Loucy (cell line): Measurements from ENCODE around the gene DNAJB6.
A peak's percentile ranks its signal among the peaks of the same experiment; 100 is the strongest.

Experiments used
- H2AFZ ChIP-seq: fragments of 200-600 bp; sonication (generic); 2 replicates; pipeline ENCODE4 v1.6.0; 2016; ENCODE audit warnings: antibody characterized with exemption, mild to moderate bottlenecking, low read length, moderate library complexity
- H3F3A ChIP-seq: fragments of 200-600 bp; 2 replicates; pipeline ENCODE4 v1.6.0; 2016; ENCODE audit warnings: antibody characterized with exemption, low read depth, mild to moderate bottlenecking
- H3K27me3 ChIP-seq: fragments of 200-600 bp; sonication (generic); 2 replicates; pipeline ENCODE4 v1.6.1; 2014; ENCODE audit warnings: low read length, mild to moderate bottlenecking; ENCODE audit not compliant: insufficient read depth, poor library complexity, severe bottlenecking
- H3K36me3 ChIP-seq: fragments of 200-600 bp; sonication (generic); 2 replicates; pipeline ENCODE4 v1.6.1; 2016; ENCODE audit warnings: low read length; ENCODE audit not compliant: insufficient read depth
- H3K4me1 ChIP-seq: fragments of 200-600 bp; sonication (generic); 2 replicates; pipeline ENCODE4 v1.5.1; 2014; ENCODE audit warnings: low read length, mild to moderate bottlenecking; ENCODE audit not compliant: insufficient read depth, poor library complexity, severe bottlenecking
- H3K4me2 ChIP-seq: fragments of 200-600 bp; sonication (generic); 2 replicates; pipeline ENCODE4 v1.6.0; 2014; ENCODE audit warnings: antibody characterized with exemption, low read length, low read depth, mild to moderate bottlenecking; ENCODE audit not compliant: poor library complexity, severe bottlenecking
- H3K4me3 ChIP-seq: fragments of 200-600 bp; sonication (generic); 2 replicates; pipeline ENCODE4 v1.5.1; 2014; ENCODE audit warnings: low read length, mild to moderate bottlenecking, mixed read lengths; ENCODE audit not compliant: poor library complexity, severe bottlenecking
- H3K79me2 ChIP-seq: fragments of 200-600 bp; sonication (generic); 2 replicates; pipeline ENCODE4 v1.6.1; 2014; ENCODE audit warnings: low read length; ENCODE audit not compliant: insufficient read depth
- H3K9ac ChIP-seq: fragments of 200-600 bp; sonication (generic); 2 replicates; pipeline ENCODE4 v1.6.0; 2014; ENCODE audit warnings: mild to moderate bottlenecking, low read depth, low read length, moderate library complexity; ENCODE audit not compliant: poor library complexity, severe bottlenecking
- H3K9me2 ChIP-seq: fragments of 200-600 bp; sonication (generic); replicated peaks from 2 replicates; pipeline ENCODE4 v1.6.1; 2016; ENCODE audit warnings: low read depth, low read length, mixed read lengths
- H3K9me3 ChIP-seq: fragments of 200-600 bp; sonication (generic); 2 replicates; pipeline ENCODE4 v1.6.1; 2014; ENCODE audit warnings: mild to moderate bottlenecking, antibody characterized with exemption, low read length, low read depth; ENCODE audit not compliant: insufficient read depth
- H4K20me1 ChIP-seq: fragments of 200-600 bp; sonication (generic); 2 replicates; pipeline ENCODE4 v1.6.0; 2014; ENCODE audit warnings: antibody characterized with exemption, low read length, mild to moderate bottlenecking; ENCODE audit not compliant: insufficient read depth, poor library complexity, severe bottlenecking
- CTCF ChIP-seq: fragments of 200-600 bp; sonication (generic); conservative IDR thresholded peaks from 2 replicates; pipeline ENCODE4 v1.5.1; 2014; ENCODE audit warnings: mild to moderate bottlenecking, antibody characterized with exemption, low read length
- EZH2phosphoT487 ChIP-seq: fragments of 200-600 bp; IDR thresholded peaks from 2 replicates; pipeline ENCODE4 v1.6.1; 2018; ENCODE audit warnings: antibody characterized with exemption, mild to moderate bottlenecking, moderate library complexity, borderline replicate concordance

Gene DNAJB6

GRCh38 chr7:157309988-157310668, 26.7 kb upstream of the DNAJB6 start:
- no peaks in the 10 kb centered on the region for H3F3A ChIP-seq
- H3K27me3 ChIP-seq = no peaks in the 10 kb centered on the region
- no peaks in the 10 kb centered on the region for H3K36me3 ChIP-seq
- no peak overlapping the region for H3K4me3 ChIP-seq
- no peaks in the 10 kb centered on the region for H3K79me2 ChIP-seq
- H4K20me1 ChIP-seq = no peaks in the 10 kb centered on the region
- peaks cover 57% of the 10 kb centered on the region for H3K4me1 ChIP-seq
- peak overlapping the region; percentile 37 for H2AFZ ChIP-seq
- peak overlapping the region; percentile 24 for H3K9ac ChIP-seq
- H3K4me2 ChIP-seq = no peak overlapping the region
- TF ChIP-seq EZH2phosphoT487 (no peak), CTCF (no peak)
- H3K9me2 ChIP-seq = no peaks in the 10 kb centered on the region
- no peaks in the 10 kb centered on the region for H3K9me3 ChIP-seq

- H3K79me2 ChIP-seq = no peaks in the 10 kb centered on the region
- H4K20me1 ChIP-seq = no peaks in the 10 kb centered on the region
- no peaks in the 10 kb centered on the region for H3K27me3 ChIP-seq
- peak overlapping the region; percentile 37; the same call in 1 of the 2 replicates for H2AFZ ChIP-seq
- H3K9ac ChIP-seq = peak overlapping the region; percentile 24
- no peaks in the 10 kb centered on the region for H3K36me3 ChIP-seq
- H3K4me3 ChIP-seq = no peak overlapping the region
- peaks cover 53% of the 10 kb centered on the region for H3K4me1 ChIP-seq
- no peaks in the 10 kb centered on the region for H3F3A ChIP-seq
- no peak for TF ChIP-seq EZH2phosphoT487
- TF ChIP-seq CTCF = no peak
- H3K9me3 ChIP-seq = no peaks in the 10 kb centered on the region
- H3K4me2 ChIP-seq = no peak overlapping the region
- H3K9me2 ChIP-seq = no peaks in the 10 kb centered on the region
Measured at GRCh38 chr7:157310676-157311185, 26.1 kb upstream of the DNAJB6 start.

GRCh38 chr7:157312941-157313340, 23.9 kb upstream of the DNAJB6 start:
- H2AFZ ChIP-seq = no peak overlapping the region
- H3K9me3 ChIP-seq = no peaks in the 10 kb centered on the region
- H3K79me2 ChIP-seq = no peaks in the 10 kb centered on the region
- H3K4me3 ChIP-seq = no peak overlapping the region
- no peak overlapping the region for H3K9ac ChIP-seq
- H3K36me3 ChIP-seq = no peaks in the 10 kb centered on the region
- peaks cover 33% of the 10 kb centered on the region for H3K4me1 ChIP-seq
- no peaks in the 10 kb centered on the region for H4K20me1 ChIP-seq
- TF ChIP-seq EZH2phosphoT487 (no peak), CTCF (no peak)
- H3K4me2 ChIP-seq = peak overlapping the region; percentile 9
- H3F3A ChIP-seq = no peaks in the 10 kb centered on the region
- no peaks in the 10 kb centered on the region for H3K9me2 ChIP-seq
- H3K27me3 ChIP-seq = no peaks in the 10 kb centered on the region
